DOHH2 (cell line): ENCODE data around the gene ROR2.

ENCODE experiments used
- CTCF ChIP-seq: fragments of 200-600 bp; sonication (generic); IDR thresholded peaks from one replicate; pipeline ENCODE4 v1.5.1; 2014; ENCODE audit warnings: antibody characterized with exemption, mild to moderate bottlenecking, low read depth, low read length; ENCODE audit not compliant: poor library complexity, severe bottlenecking
- EZH2phosphoT487 ChIP-seq: fragments of 200-600 bp; sonication (generic); IDR thresholded peaks from 2 replicates; pipeline ENCODE4 v1.6.1; 2017; ENCODE audit warnings: borderline replicate concordance, mild to moderate bottlenecking, antibody characterized with exemption, low read length, moderate library complexity, mixed read lengths

- TF ChIP-seq CTCF (no peak), EZH2phosphoT487 (no peak)
Measured at GRCh38 chr9:91949392-91949945, 559 bp downstream of the ROR2 start.
